Choroid plexus epithelial cell (primary cell): Measurements from ENCODE around the gene GRB10.

Source experiments
- DNase-seq: peaks from one replicate; pipeline ENCODE4 v3.0.0-alpha.2; 2010; ENCODE audit warnings: low read depth
- H3K4me3 ChIP-seq: 2 replicates; pipeline ENCODE4 v1.5.1; 2011; ENCODE audit warnings: low read depth, mild to moderate bottlenecking, control low read depth, low read length, moderate library complexity
- TF ChIP-seq, protein P1 (sequence below): conservative IDR thresholded peaks from 2 replicates; pipeline ENCODE4 v1.5.1; 2011; ENCODE audit warnings: low read depth, mild to moderate bottlenecking, control low read depth, inconsistent platforms, low read length, moderate library complexity

Gene GRB10

DNA sequence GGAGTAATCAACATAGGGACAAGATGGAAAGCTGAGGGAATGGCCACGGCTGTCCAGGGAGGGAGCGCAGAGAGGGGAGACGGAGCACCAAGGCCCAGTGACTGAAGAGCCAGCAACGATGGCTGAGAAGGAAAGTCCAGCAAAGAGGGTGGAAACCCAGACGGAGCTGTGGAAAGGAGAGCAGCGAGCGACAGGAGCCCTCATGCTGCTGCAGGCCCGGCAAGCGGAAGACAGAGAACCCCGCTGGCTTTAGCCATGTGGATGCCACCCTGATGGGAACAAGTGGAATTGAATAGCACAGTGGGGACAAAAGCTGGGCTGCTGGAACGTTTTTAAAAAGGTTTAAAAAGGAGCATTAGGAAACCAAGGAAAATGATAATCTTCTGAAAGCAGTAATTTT is 134.6 kb downstream of the GRB10 start:
- no peak for DNase-seq
- no peak overlapping the region for H3K4me3 ChIP-seq

DNA sequence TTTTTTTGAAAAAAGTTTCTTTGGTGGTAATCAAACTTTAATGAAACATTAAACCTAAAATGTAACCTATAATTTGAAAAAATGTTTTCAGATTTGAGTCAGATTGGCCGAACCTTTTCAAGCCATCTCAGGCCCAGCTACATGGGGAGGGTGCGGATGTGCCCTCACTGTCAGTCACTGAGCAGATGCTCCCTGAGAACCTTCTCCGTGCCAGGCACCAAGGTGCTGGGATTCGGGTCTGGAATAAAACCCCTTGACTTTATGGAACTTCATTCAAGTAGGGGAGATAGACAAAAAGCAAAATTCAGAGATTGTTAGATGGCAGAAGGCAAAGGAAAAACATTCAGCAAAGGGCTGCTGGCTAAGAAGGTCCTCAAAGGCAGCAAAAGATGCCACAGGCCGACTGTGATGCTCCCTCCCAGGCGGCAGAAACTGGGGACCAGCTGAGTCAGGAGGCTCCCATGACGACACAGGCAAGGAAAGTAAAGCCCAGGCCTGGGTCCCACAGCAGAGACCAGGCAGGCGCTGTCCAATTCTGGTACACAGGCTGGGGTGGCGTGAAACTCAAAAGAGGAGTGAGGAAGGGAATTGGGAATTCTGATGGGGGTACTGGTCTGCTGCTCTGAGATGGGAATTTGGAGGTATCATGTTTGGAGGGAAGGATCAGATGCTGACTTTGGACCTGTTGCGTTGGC is 135.3 kb downstream of the GRB10 start:
- no peak overlapping the region for H3K4me3 ChIP-seq
- TF ChIP-seq, protein P1, sequence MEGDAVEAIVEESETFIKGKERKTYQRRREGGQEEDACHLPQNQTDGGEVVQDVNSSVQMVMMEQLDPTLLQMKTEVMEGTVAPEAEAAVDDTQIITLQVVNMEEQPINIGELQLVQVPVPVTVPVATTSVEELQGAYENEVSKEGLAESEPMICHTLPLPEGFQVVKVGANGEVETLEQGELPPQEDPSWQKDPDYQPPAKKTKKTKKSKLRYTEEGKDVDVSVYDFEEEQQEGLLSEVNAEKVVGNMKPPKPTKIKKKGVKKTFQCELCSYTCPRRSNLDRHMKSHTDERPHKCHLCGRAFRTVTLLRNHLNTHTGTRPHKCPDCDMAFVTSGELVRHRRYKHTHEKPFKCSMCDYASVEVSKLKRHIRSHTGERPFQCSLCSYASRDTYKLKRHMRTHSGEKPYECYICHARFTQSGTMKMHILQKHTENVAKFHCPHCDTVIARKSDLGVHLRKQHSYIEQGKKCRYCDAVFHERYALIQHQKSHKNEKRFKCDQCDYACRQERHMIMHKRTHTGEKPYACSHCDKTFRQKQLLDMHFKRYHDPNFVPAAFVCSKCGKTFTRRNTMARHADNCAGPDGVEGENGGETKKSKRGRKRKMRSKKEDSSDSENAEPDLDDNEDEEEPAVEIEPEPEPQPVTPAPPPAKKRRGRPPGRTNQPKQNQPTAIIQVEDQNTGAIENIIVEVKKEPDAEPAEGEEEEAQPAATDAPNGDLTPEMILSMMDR, result no peak
- no peak for DNase-seq

More for the DNA sequence above, 134.6 kb downstream of the GRB10 start:
- TF ChIP-seq, protein P1, result no peak

DNA sequence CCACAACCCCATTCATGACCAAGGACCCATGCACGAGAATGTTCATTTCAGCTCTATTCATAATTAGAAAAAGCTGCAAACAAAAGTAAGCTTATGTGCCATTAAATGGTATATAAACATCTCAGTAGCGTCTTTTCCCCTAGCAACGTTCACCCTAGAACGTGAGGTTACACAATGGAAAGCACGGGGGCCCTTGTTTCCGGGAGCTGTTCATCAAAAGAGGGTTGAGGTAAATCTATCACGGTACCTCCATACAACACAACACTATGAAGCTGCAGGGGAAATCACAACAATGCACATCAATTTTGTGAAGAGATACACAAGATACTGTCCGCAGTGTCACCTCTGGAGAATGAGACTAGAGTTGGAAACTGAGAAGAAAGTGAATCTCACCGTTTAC is 136.6 kb downstream of the GRB10 start:
- no peak overlapping the region for H3K4me3 ChIP-seq
- TF ChIP-seq, protein P1, result no peak
- no peak for DNase-seq

DNA sequence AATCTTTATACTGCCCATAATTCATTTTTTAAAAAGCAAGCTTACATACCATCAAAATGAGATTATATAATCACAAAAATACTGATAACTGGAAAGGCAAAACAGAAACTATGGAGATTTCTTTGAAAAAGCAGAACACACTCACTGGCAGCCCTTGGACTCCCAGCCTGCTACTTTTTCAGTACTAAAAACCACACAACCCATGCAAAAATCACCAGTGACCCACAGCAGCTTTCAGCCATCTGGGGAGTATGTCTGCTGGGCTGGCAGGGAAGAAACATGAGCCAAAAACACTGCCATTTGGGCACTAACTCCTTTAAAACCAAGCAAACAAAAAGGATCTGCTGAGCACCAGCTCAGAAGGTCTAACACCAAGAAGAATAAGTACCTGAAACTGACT is 137.5 kb downstream of the GRB10 start:
- no peak for DNase-seq
- H3K4me3 ChIP-seq, result no peak overlapping the region
- TF ChIP-seq, protein P1, result no peak

DNA sequence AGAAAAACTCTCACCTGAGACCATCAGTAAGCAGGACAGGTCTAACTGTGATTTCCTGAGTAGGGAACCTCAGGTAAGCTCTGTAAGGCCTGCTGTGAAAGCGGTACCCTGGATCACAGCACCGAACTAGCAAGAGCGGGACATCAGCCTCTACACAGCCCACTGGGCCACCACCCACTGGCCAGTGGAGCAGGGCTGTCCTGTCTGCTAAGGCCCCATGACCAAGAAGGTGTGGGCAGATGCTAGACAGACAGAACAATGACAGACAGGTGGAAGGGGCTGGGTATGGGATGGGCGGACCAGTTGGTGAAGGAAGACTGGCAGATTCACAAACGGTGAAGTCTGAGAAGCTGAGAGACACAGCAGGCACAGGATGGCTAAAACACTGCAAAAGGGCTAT is 138.1 kb downstream of the GRB10 start:
- no peak overlapping the region for H3K4me3 ChIP-seq
- no peak for DNase-seq
- TF ChIP-seq, protein P1, result no peak

DNA sequence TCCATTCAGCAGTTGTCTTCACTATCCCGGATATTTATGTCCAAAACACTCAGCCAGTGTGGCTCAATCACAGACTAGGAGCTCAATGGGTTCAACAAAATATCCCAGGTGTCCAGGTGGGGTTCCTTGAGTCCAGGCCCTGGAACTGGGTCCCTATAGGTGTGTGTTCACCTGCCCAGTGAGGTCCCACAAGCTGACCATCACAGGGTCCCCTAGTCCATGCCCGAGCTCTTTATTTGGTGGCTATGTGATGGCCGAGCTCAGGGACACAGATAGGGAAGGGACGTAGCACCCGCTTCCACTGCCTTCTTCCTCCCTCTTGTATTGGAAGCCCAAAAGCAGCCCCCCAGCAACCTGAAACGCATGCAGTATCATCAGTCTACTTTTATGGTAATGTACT is 138.6 kb downstream of the GRB10 start:
- no peak for DNase-seq
- TF ChIP-seq, protein P1, result no peak
- H3K4me3 ChIP-seq, result no peak overlapping the region
